Coronary artery (tissue), 2 donors: ENCODE measurements around the gene ZNF778.

ENCODE experiments used
- DNase-seq: peaks from one replicate; pipeline ENCODE4 v3.0.0-alpha.2; 2017; ENCODE audit warnings: low spot score
- H3K27ac ChIP-seq, 2 donors: fragments of 200-600 bp; sonication (generic); one replicate each; pipeline ENCODE4 v1.5.1; 2016 to 2019
- H3K4me3 ChIP-seq: fragments of 200-600 bp; sonication (generic); 2 replicates; pipeline ENCODE4 v1.5.1; 2016; ENCODE audit warnings: mild to moderate bottlenecking, moderate library complexity
- CTCF ChIP-seq: fragments of 200-600 bp; sonication (generic); IDR thresholded peaks from one replicate; pipeline ENCODE4 v1.5.1; 2019; ENCODE audit warnings: antibody characterized with exemption

The ZNF778 gene

GRCh38 chr16:89217388-89218191 lies at the start of gene ZNF778:
TSS of gene ZNF778 (plus strand) at chr16:89217703. CDS start at chr16:89221128, 3,425 bp downstream.
- DNase-seq = peak; percentile 90
- TF ChIP-seq CTCF = no peak
- Histone ChIP-seq H3K27ac (peak within 1 kb of the TSS; percentile 86 to 96), H3K4me3 (peak within 1 kb of the TSS; percentile 80)

GRCh38 chr16:89168381-89169189 lies 48.9 kb upstream of the ZNF778 start:
- TF ChIP-seq CTCF = no peak
- Histone ChIP-seq H3K27ac (no peak overlapping the region), H3K4me3 (no peak overlapping the region)
- DNase-seq = no peak

GRCh38 chr16:89169778-89170177 lies 47.7 kb upstream of the ZNF778 start:
- no peak for TF ChIP-seq CTCF
- no peak for DNase-seq
- no peak overlapping the region for H3K27ac ChIP-seq
- H3K4me3 ChIP-seq = no peak overlapping the region

GRCh38 chr16:89170346-89171215 lies 46.9 kb upstream of the ZNF778 start:
- Histone ChIP-seq H3K4me3 (peak overlapping the region; percentile 65), H3K27ac (no peak overlapping the region)
- DNase-seq = no peak
- TF ChIP-seq CTCF = no peak

GRCh38 chr16:89171216-89172170 lies 46.0 kb upstream of the ZNF778 start, which contains the start of gene CDH15:
TSS of gene CDH15 (plus strand) at chr16:89171748. CDS start at chr16:89171832, 84 bp downstream.
- H3K4me3 ChIP-seq = peak within 1 kb of the TSS; percentile 65
- H3K27ac ChIP-seq = no peak within 1 kb of the TSS
- no peak for TF ChIP-seq CTCF
- no peak for DNase-seq

GRCh38 chr16:89172171-89172527 lies 45.4 kb upstream of the ZNF778 start:
- H3K4me3 ChIP-seq = no peak overlapping the region
- H3K27ac ChIP-seq = no peak overlapping the region
- no peak for DNase-seq
- TF ChIP-seq CTCF = no peak
